Activated T-helper 2 cell treated with anti-CD3 and anti-CD28 coated beads, Interferon-gamma antibody, Interleukin-2, Interleukin-4, amounts not matched to agents 10 μg/mL and 5 μg/mL and 100 μg/mL, durations not matched to agents 14 hours and 24 hours and 36 hours (primary cell): ENCODE data around the gene DAAM1. TPM values are rescaled to one million over a fixed set of nuclear protein-coding genes. Genes with fewer than 3 reads are reported as not detected.

Source experiments
- DNase-seq: peaks from one replicate; pipeline ENCODE4 v3.0.0; 2021; ENCODE audit warnings: low spot score
- H3K27ac Mint-ChIP-seq: one replicate; pipeline ENCODE4 v1.8.0; 2021; ENCODE audit warnings: mixed read lengths
- H3K27me3 Mint-ChIP-seq: one replicate; pipeline ENCODE4 v1.8.0; 2021; ENCODE audit warnings: low read depth, mixed read lengths
- H3K36me3 Mint-ChIP-seq: one replicate; pipeline ENCODE4 v1.8.0; 2021; ENCODE audit warnings: low read depth, mixed read lengths
- H3K4me1 Mint-ChIP-seq: one replicate; pipeline ENCODE4 v1.8.0; 2021; ENCODE audit warnings: low read depth, mixed read lengths
- H3K4me3 Mint-ChIP-seq: one replicate; pipeline ENCODE4 v1.8.0; 2021; ENCODE audit warnings: low read depth, mild to moderate bottlenecking, moderate library complexity, mixed read lengths
- H3K9me3 Mint-ChIP-seq: one replicate; pipeline ENCODE4 v1.8.0; 2021; ENCODE audit warnings: mixed read lengths
- intact Hi-C: fragments of 100-400 bp; cut with micrococcal nuclease; formaldehyde crosslinking; loops from one replicate; pipeline ENCODE4 v1.15.1; 2023
- total RNA-seq: library from RNA; stranded (reverse); gene quantifications from 2 replicates; pipeline ENCODE4 v1.2.3, GENCODE V29; 2022

The DAAM1 gene
- total RNA-seq, 1 donor from 2014 or later = 6.4 TPM

GRCh38 chr14:59337141-59337611 lies 148.7 kb downstream of the DAAM1 start:
- Mint-ChIP-seq H3K4me1 (peaks cover 2% of the 10 kb centered on the region), H3K27me3 (no peaks in the 10 kb centered on the region), H3K4me3 (no peak overlapping the region), H3K36me3 (peaks cover 15% of the 10 kb centered on the region), H3K27ac (no peak overlapping the region), H3K9me3 (no peaks in the 10 kb centered on the region)
- intact Hi-C loops = no loop called here
- DNase-seq = no peak

GRCh38 chr14:59338761-59339160 lies 150.3 kb downstream of the DAAM1 start:
- Mint-ChIP-seq H3K4me3 (no peak overlapping the region), H3K27me3 (no peaks in the 10 kb centered on the region), H3K27ac (no peak overlapping the region), H3K9me3 (no peaks in the 10 kb centered on the region), H3K4me1 (no peaks in the 10 kb centered on the region), H3K36me3 (peaks cover 8% of the 10 kb centered on the region)
- intact Hi-C loops = no loop called here
- no peak for DNase-seq

GRCh38 chr14:59339524-59340330 lies 151.3 kb downstream of the DAAM1 start:
- intact Hi-C loops = no loop called here
- Mint-ChIP-seq H3K4me3 (no peak overlapping the region), H3K9me3 (no peaks in the 10 kb centered on the region), H3K4me1 (no peaks in the 10 kb centered on the region), H3K36me3 (peaks cover 8% of the 10 kb centered on the region), H3K27me3 (no peaks in the 10 kb centered on the region), H3K27ac (no peak overlapping the region)
- no peak for DNase-seq

GRCh38 chr14:59341858-59342477 lies 153.5 kb downstream of the DAAM1 start:
- Mint-ChIP-seq H3K9me3 (no peaks in the 10 kb centered on the region), H3K27ac (no peak overlapping the region), H3K4me3 (no peak overlapping the region), H3K4me1 (no peaks in the 10 kb centered on the region), H3K36me3 (peaks cover 5% of the 10 kb centered on the region), H3K27me3 (no peaks in the 10 kb centered on the region)
- intact Hi-C loops = no loop called here
- DNase-seq = no peak

GRCh38 chr14:59342516-59343484 lies 154.3 kb downstream of the DAAM1 start:
- peaks cover 5% of the 10 kb centered on the region for H3K36me3 Mint-ChIP-seq
- intact Hi-C loops = no loop called here
- no peaks in the 10 kb centered on the region for H3K27me3 Mint-ChIP-seq
- DNase-seq = no peak
- no peaks in the 10 kb centered on the region for H3K9me3 Mint-ChIP-seq
- H3K27ac Mint-ChIP-seq = no peak overlapping the region
- H3K4me3 Mint-ChIP-seq = no peak overlapping the region
- H3K4me1 Mint-ChIP-seq = no peaks in the 10 kb centered on the region

- Mint-ChIP-seq H3K4me3 (no peak overlapping the region), H3K36me3 (peaks cover 5% of the 10 kb centered on the region), H3K27me3 (no peaks in the 10 kb centered on the region), H3K27ac (no peak overlapping the region), H3K4me1 (no peaks in the 10 kb centered on the region), H3K9me3 (no peaks in the 10 kb centered on the region)
- DNase-seq = no peak
- intact Hi-C loops = no loop called here
Measured at GRCh38 chr14:59343585-59343984, 155.1 kb downstream of the DAAM1 start.

GRCh38 chr14:59344016-59344415 lies 155.5 kb downstream of the DAAM1 start:
- peaks cover 5% of the 10 kb centered on the region for H3K36me3 Mint-ChIP-seq
- DNase-seq = no peak
- H3K27ac Mint-ChIP-seq = no peak overlapping the region
- no peaks in the 10 kb centered on the region for H3K9me3 Mint-ChIP-seq
- H3K4me1 Mint-ChIP-seq = no peaks in the 10 kb centered on the region
- no peaks in the 10 kb centered on the region for H3K27me3 Mint-ChIP-seq
- intact Hi-C loops = no loop called here
- no peak overlapping the region for H3K4me3 Mint-ChIP-seq

- Mint-ChIP-seq H3K4me1 (no peaks in the 10 kb centered on the region), H3K27ac (no peak overlapping the region), H3K4me3 (no peak overlapping the region), H3K9me3 (no peaks in the 10 kb centered on the region), H3K27me3 (no peaks in the 10 kb centered on the region), H3K36me3 (peaks cover 4% of the 10 kb centered on the region)
- intact Hi-C loops = no loop called here
- no peak for DNase-seq
Measured at GRCh38 chr14:59344691-59345455, 156.4 kb downstream of the DAAM1 start.

GRCh38 chr14:59346329-59346728 lies 157.9 kb downstream of the DAAM1 start:
- H3K4me1 Mint-ChIP-seq = no peaks in the 10 kb centered on the region
- H3K27me3 Mint-ChIP-seq = no peaks in the 10 kb centered on the region
- no peak overlapping the region for H3K4me3 Mint-ChIP-seq
- no peak overlapping the region for H3K27ac Mint-ChIP-seq
- DNase-seq = no peak
- H3K9me3 Mint-ChIP-seq = no peaks in the 10 kb centered on the region
- intact Hi-C loops = no loop called here
- H3K36me3 Mint-ChIP-seq = no peaks in the 10 kb centered on the region

- intact Hi-C loops = no loop called here
- Mint-ChIP-seq H3K4me1 (no peaks in the 10 kb centered on the region), H3K27ac (no peak overlapping the region), H3K4me3 (no peak overlapping the region), H3K36me3 (no peaks in the 10 kb centered on the region), H3K27me3 (no peaks in the 10 kb centered on the region), H3K9me3 (no peaks in the 10 kb centered on the region)
- no peak for DNase-seq
Measured at GRCh38 chr14:59346796-59347510, 158.5 kb downstream of the DAAM1 start.

GRCh38 chr14:59347511-59347900 lies 159.0 kb downstream of the DAAM1 start:
- Mint-ChIP-seq H3K9me3 (no peaks in the 10 kb centered on the region), H3K36me3 (no peaks in the 10 kb centered on the region), H3K27me3 (no peaks in the 10 kb centered on the region), H3K4me3 (no peak overlapping the region), H3K4me1 (no peaks in the 10 kb centered on the region), H3K27ac (no peak overlapping the region)
- no peak for DNase-seq
- intact Hi-C loops = no loop called here

GRCh38 chr14:59347915-59348314 lies 159.4 kb downstream of the DAAM1 start:
- no peaks in the 10 kb centered on the region for H3K4me1 Mint-ChIP-seq

More at GRCh38 chr14:59347915-59348314, 159.4 kb downstream of the DAAM1 start:
- Mint-ChIP-seq H3K36me3 (no peaks in the 10 kb centered on the region), H3K27ac (no peak overlapping the region), H3K27me3 (no peaks in the 10 kb centered on the region), H3K9me3 (no peaks in the 10 kb centered on the region), H3K4me3 (no peak overlapping the region)
- intact Hi-C loops = no loop called here
- no peak for DNase-seq
